HCT116 (cell line): ENCODE measurements around the gene ZNF648. TPM values are rescaled to one million over a fixed set of nuclear protein-coding genes. Genes with fewer than 3 reads are reported as not detected.

Experiments
- ATAC-seq: fragments of 200-7000 bp; cut with Tn5 transposase; 2 replicates; pipeline ENCODE4 v1.9.1; 2020; ENCODE audit warnings: mild to moderate bottlenecking, moderate library complexity
- BruUV-seq: library from RNA; stranded (reverse); fragments of 400-500 nt; replicated peaks from 2 replicates; lab custom pipeline; 2021; lab: Mats Ljungman, UMichigan
- CTCF ChIA-PET: fragments of 300-600 bp; sonication (Branson Sonifier 250); formaldehyde crosslinking; loops from one replicate; lab custom pipeline; 2021; ENCODE audit warnings: antibody characterized with exemption; lab: Charles Lee
- POLR2A ChIA-PET: fragments of 300-600, 350-600 bp; sonication (Branson Sonifier 250); formaldehyde crosslinking; loops from one replicate; lab custom pipeline; 2021; ENCODE audit warnings: antibody characterized with exemption; lab: Charles Lee
- RAD21 ChIA-PET, 2 experiments: fragments of 300-600 bp; sonication (Branson Sonifier 250); formaldehyde crosslinking; loops; one replicate each; lab custom pipeline; 2023; ENCODE audit warnings: low total read pairs in 2 of 2; ENCODE audit not compliant: uncharacterized antibody in 2 of 2, unreplicated experiment in 2 of 2, low non-redundant PET in 1 of 2; lab: Charles Lee
- DNase-seq: peaks from one replicate; pipeline ENCODE4 v3.0.0-alpha.2; 2010; ENCODE audit warnings: low read depth, low spot score
- H2AFZ ChIP-seq: fragments of 200-600 bp; shearing (Covaris generic), sonication (generic); 2 replicates; pipeline ENCODE4 v1.6.1; 2017; ENCODE audit warnings: low read depth, mixed run types, mixed read lengths, antibody characterized with exemption, low read length; ENCODE audit not compliant: poor library complexity, severe bottlenecking
- H3K27ac ChIP-seq: 2 replicates; pipeline ENCODE4 v1.5.1; 2012; ENCODE audit warnings: low read depth, low read length
- H3K27me3 ChIP-seq: fragments of 200-600 bp; sonication (generic); 2 replicates; pipeline ENCODE4 v1.6.1; 2016; ENCODE audit warnings: mixed run types, low read length, mixed read lengths; ENCODE audit not compliant: insufficient read depth
- H3K36me3 ChIP-seq, 2 experiments: fragments of 200-500 bp in 1 of 2; fragments of 200-600 bp in 1 of 2; sonication (Bioruptor generic) in 1 of 2; sonication (generic) in 1 of 2; 2 replicates each; pipeline versions ENCODE4 v1.5.1 to v1.6.1; 2014 to 2016; ENCODE audit warnings: low read length in 2 of 2, inconsistent platforms in 1 of 2, mixed read lengths in 1 of 2, mixed run types in 1 of 2; ENCODE audit not compliant: insufficient read depth in 2 of 2, control insufficient read depth in 1 of 2
- H3K4me1 ChIP-seq, 2 experiments: fragments of 200-600 bp in 1 of 2; sonication (generic) in 1 of 2; 2 replicates each; pipeline versions ENCODE4 v1.5.1 to v1.6.1; 2012 to 2017; ENCODE audit warnings: low read length in 2 of 2, inconsistent platforms in 1 of 2, mild to moderate bottlenecking in 1 of 2, mixed read lengths in 1 of 2, mixed run types in 1 of 2, moderate library complexity in 1 of 2; ENCODE audit not compliant: insufficient read depth in 2 of 2, control insufficient read depth in 1 of 2
- H3K4me2 ChIP-seq: fragments of 200-600 bp; sonication (generic); 2 replicates; pipeline ENCODE4 v1.6.1; 2017; ENCODE audit warnings: mixed run types, low read length, mixed read lengths
- H3K4me3 ChIP-seq, 2 experiments: fragments of 200-600 bp in 1 of 2; sonication (generic) in 1 of 2; replicated peaks in 1 of 2; 2 replicates each; pipeline ENCODE4 v1.5.1; 2011 to 2016; ENCODE audit warnings: low read length in 2 of 2, control low read depth in 1 of 2, low read depth in 1 of 2, mild to moderate bottlenecking in 1 of 2, mixed read lengths in 1 of 2, mixed run types in 1 of 2
- H3K79me2 ChIP-seq: fragments of 200-600 bp; sonication (generic); 2 replicates; pipeline ENCODE4 v1.6.1; 2017; ENCODE audit warnings: mild to moderate bottlenecking, mixed run types, low read length, moderate library complexity, mixed read lengths; ENCODE audit not compliant: insufficient read depth
- H3K9ac ChIP-seq: fragments of 200-600 bp; sonication (generic); 2 replicates; pipeline ENCODE4 v1.6.1; 2016; ENCODE audit warnings: low read length, mixed read lengths
- H3K9me2 ChIP-seq: fragments of 200-600 bp; sonication (generic), shearing (Covaris generic); 2 replicates; pipeline ENCODE4 v1.6.1; 2017; ENCODE audit warnings: mixed run types, mild to moderate bottlenecking, moderate library complexity; ENCODE audit not compliant: insufficient read depth
- H3K9me3 ChIP-seq, 2 experiments: fragments of 200-500 bp in 1 of 2; fragments of 200-600 bp in 1 of 2; sonication (Bioruptor generic) in 1 of 2; sonication (generic) in 1 of 2; 2 replicates each; pipeline ENCODE4 v1.6.1; 2014 to 2017; ENCODE audit warnings: low read length in 2 of 2, mixed read lengths in 2 of 2, inconsistent platforms in 1 of 2, low read depth in 1 of 2, mild to moderate bottlenecking in 1 of 2, mixed run types in 1 of 2, moderate library complexity in 1 of 2; ENCODE audit not compliant: control insufficient read depth in 1 of 2, insufficient read depth in 1 of 2
- H4K20me1 ChIP-seq: fragments of 200-600 bp; sonication (generic), shearing (Covaris generic); 2 replicates; pipeline ENCODE4 v1.6.1; 2017; ENCODE audit warnings: mixed run types, mild to moderate bottlenecking, moderate library complexity; ENCODE audit not compliant: insufficient read depth
- CBX3 ChIP-seq: IDR thresholded peaks from 2 replicates; pipeline ENCODE4 v1.6.1; 2012; ENCODE audit warnings: low read depth
- EGR1 ChIP-seq: IDR thresholded peaks from 2 replicates; pipeline ENCODE4 v1.6.1; 2012; ENCODE audit warnings: low read depth
- ELF1 ChIP-seq: IDR thresholded peaks from 2 replicates; pipeline ENCODE4 v1.6.1; 2012; ENCODE audit warnings: low read depth, borderline replicate concordance
- EZH2 ChIP-seq: fragments of 200-600 bp; sonication (generic); IDR thresholded peaks from 2 replicates; pipeline ENCODE4 v1.6.1; 2017; ENCODE audit warnings: antibody characterized with exemption, mixed run types
- EZH2phosphoT487 ChIP-seq: fragments of 200-600 bp; IDR thresholded peaks from 2 replicates; pipeline ENCODE4 v1.6.1; 2018; ENCODE audit warnings: antibody characterized with exemption, borderline replicate concordance
- FOSL1 ChIP-seq: IDR thresholded peaks from 2 replicates; pipeline ENCODE4 v1.6.1; 2012; ENCODE audit warnings: low read depth
- JUND ChIP-seq: IDR thresholded peaks from 2 replicates; pipeline ENCODE4 v1.6.1; 2012
- POLR2A ChIP-seq: IDR thresholded peaks from 2 replicates; pipeline ENCODE4 v1.7.0; 2011; ENCODE audit warnings: borderline replicate concordance; ENCODE audit not compliant: insufficient read depth, insufficient read length; ENCODE audit errors: extremely low read depth
- POLR2AphosphoS5 ChIP-seq: IDR thresholded peaks from 2 replicates; pipeline ENCODE4 v1.6.1; 2011; ENCODE audit warnings: mild to moderate bottlenecking, low read depth, low read length, moderate library complexity
- RAD21 ChIP-seq: IDR thresholded peaks from 2 replicates; pipeline ENCODE4 v1.6.1; 2012; ENCODE audit warnings: low read depth, mild to moderate bottlenecking
- SIN3A ChIP-seq: IDR thresholded peaks from 2 replicates; pipeline ENCODE4 v1.6.1; 2012; ENCODE audit warnings: low read depth
- SP1 ChIP-seq: IDR thresholded peaks from 2 replicates; pipeline ENCODE4 v1.6.1; 2012; ENCODE audit warnings: low read depth
- SRF ChIP-seq: IDR thresholded peaks from 2 replicates; pipeline ENCODE4 v1.6.1; 2012; ENCODE audit warnings: low read depth
- YY1 ChIP-seq: IDR thresholded peaks from 2 replicates; pipeline ENCODE4 v1.6.1; 2011; ENCODE audit warnings: low read length, low read depth, moderate library complexity, mild to moderate bottlenecking; ENCODE audit not compliant: insufficient replicate concordance; ENCODE audit errors: extremely low read depth
- ZNF274 ChIP-seq: fragments of 200-500 bp; sonication (Bioruptor generic); IDR thresholded peaks from 2 replicates; pipeline ENCODE4 v1.6.1; 2014; ENCODE audit warnings: mild to moderate bottlenecking, low read depth, low read length, inconsistent platforms
- intact Hi-C: fragments of 100-400 bp; cut with micrococcal nuclease; formaldehyde crosslinking; loops from 2 replicates; pipeline ENCODE4 v1.10.0; 2022
- total RNA-seq: library from RNA; stranded (reverse); gene quantifications from one replicate; pipeline ENCODE4 v1.2.1, GENCODE V29; 2021; ENCODE audit not compliant: unreplicated experiment
- TF ChIP-seq, protein P1 (sequence below): IDR thresholded peaks from 2 replicates; pipeline ENCODE4 v1.6.1; 2012
- TF ChIP-seq, protein P2 (sequence below): IDR thresholded peaks from 2 replicates; pipeline ENCODE4 v1.6.1; 2012; ENCODE audit warnings: low read depth
- TF ChIP-seq, protein P3 (sequence below): IDR thresholded peaks from 2 replicates; pipeline ENCODE4 v1.6.1; 2011; ENCODE audit warnings: mild to moderate bottlenecking, low read length, moderate library complexity; ENCODE audit not compliant: insufficient replicate concordance; ENCODE audit errors: extremely low read depth
- TF ChIP-seq, protein P4 (sequence below), 3 experiments: fragments of 200-600 bp in 1 of 3; sonication (generic) in 1 of 3; IDR thresholded peaks in 2 of 3; conservative IDR thresholded peaks in 1 of 3; 2 replicates each; pipeline ENCODE4 v1.5.1; 2012 to 2017; ENCODE audit warnings: low read depth in 2 of 3, low read length in 2 of 3, antibody characterized with exemption in 1 of 3, borderline replicate concordance in 1 of 3, control low read depth in 1 of 3, mild to moderate bottlenecking in 1 of 3, mixed read lengths in 1 of 3, mixed run types in 1 of 3, moderate library complexity in 1 of 3; ENCODE audit not compliant: insufficient read depth in 1 of 3

The ZNF648 gene
- total RNA-seq, 1 experiment from 2014 or later = 0.57 TPM

DNA sequence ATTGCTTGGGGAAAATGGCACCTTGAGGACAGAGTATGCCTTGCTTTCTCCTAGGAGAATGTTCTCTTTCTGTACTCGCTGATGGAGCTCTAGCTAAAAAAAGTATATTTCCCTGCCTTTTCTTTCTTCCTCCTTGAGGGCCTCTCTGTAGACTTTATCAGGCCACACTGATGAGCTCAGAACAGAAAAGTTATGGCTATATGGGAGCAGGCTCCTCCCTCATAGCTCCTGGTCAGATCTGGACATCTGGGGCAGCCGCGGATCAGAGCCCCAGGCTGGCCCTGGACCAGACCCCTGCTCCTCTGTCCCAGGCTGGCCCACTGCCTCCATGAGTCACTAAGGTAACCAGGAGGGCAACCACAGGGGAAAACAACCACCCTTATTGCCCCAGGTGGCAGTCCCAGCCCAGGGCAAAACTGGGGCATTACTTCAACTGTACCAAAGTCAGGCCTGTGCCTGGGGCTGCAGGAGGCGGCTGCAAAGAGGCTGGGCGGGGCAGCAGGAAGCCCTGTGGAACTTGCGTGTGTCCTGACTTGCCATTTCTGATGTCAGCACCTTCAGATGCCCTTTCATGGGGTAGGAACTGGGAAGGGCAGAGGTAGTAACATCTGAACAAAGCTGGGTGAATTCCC, 26.3 kb upstream of the ZNF648 start:
- Histone ChIP-seq H3K27me3 (no peaks in the 10 kb centered on the region), H3K4me1 (peaks cover 0 to 6% of the 10 kb centered on the region in 2 experiments; a peak in 1 of 4 replicates), H3K36me3 (no peaks in the 10 kb centered on the region), H3K4me2 (no peak overlapping the region), H3K4me3 (no peak overlapping the region), H4K20me1 (no peaks in the 10 kb centered on the region), H3K27ac (no peak overlapping the region), H3K9me3 (no peaks in the 10 kb centered on the region), H3K79me2 (no peaks in the 10 kb centered on the region), H3K9me2 (no peaks in the 10 kb centered on the region), H3K9ac (no peak overlapping the region), H2AFZ (no peak overlapping the region)
- TF ChIP-seq YY1 = no peak
- TF ChIP-seq EZH2phosphoT487 = no peak
- TF ChIP-seq SP1 = no peak
- no peak for TF ChIP-seq EGR1
- no peak for TF ChIP-seq FOSL1
- TF ChIP-seq, protein P1, sequence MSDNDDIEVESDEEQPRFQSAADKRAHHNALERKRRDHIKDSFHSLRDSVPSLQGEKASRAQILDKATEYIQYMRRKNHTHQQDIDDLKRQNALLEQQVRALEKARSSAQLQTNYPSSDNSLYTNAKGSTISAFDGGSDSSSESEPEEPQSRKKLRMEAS = no peak
- TF ChIP-seq ZNF274 = no peak
- no peak for TF ChIP-seq RAD21
- TF ChIP-seq CBX3 = no peak
- no peak for TF ChIP-seq JUND
- TF ChIP-seq EZH2 = no peak
- TF ChIP-seq SRF = no peak
- TF ChIP-seq, protein P2, sequence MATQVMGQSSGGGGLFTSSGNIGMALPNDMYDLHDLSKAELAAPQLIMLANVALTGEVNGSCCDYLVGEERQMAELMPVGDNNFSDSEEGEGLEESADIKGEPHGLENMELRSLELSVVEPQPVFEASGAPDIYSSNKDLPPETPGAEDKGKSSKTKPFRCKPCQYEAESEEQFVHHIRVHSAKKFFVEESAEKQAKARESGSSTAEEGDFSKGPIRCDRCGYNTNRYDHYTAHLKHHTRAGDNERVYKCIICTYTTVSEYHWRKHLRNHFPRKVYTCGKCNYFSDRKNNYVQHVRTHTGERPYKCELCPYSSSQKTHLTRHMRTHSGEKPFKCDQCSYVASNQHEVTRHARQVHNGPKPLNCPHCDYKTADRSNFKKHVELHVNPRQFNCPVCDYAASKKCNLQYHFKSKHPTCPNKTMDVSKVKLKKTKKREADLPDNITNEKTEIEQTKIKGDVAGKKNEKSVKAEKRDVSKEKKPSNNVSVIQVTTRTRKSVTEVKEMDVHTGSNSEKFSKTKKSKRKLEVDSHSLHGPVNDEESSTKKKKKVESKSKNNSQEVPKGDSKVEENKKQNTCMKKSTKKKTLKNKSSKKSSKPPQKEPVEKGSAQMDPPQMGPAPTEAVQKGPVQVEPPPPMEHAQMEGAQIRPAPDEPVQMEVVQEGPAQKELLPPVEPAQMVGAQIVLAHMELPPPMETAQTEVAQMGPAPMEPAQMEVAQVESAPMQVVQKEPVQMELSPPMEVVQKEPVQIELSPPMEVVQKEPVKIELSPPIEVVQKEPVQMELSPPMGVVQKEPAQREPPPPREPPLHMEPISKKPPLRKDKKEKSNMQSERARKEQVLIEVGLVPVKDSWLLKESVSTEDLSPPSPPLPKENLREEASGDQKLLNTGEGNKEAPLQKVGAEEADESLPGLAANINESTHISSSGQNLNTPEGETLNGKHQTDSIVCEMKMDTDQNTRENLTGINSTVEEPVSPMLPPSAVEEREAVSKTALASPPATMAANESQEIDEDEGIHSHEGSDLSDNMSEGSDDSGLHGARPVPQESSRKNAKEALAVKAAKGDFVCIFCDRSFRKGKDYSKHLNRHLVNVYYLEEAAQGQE = no peak
- no peak for TF ChIP-seq POLR2A
- TF ChIP-seq, protein P3, sequence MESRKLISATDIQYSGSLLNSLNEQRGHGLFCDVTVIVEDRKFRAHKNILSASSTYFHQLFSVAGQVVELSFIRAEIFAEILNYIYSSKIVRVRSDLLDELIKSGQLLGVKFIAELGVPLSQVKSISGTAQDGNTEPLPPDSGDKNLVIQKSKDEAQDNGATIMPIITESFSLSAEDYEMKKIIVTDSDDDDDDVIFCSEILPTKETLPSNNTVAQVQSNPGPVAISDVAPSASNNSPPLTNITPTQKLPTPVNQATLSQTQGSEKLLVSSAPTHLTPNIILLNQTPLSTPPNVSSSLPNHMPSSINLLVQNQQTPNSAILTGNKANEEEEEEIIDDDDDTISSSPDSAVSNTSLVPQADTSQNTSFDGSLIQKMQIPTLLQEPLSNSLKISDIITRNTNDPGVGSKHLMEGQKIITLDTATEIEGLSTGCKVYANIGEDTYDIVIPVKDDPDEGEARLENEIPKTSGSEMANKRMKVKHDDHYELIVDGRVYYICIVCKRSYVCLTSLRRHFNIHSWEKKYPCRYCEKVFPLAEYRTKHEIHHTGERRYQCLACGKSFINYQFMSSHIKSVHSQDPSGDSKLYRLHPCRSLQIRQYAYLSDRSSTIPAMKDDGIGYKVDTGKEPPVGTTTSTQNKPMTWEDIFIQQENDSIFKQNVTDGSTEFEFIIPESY = no peak
- TF ChIP-seq, protein P4, sequence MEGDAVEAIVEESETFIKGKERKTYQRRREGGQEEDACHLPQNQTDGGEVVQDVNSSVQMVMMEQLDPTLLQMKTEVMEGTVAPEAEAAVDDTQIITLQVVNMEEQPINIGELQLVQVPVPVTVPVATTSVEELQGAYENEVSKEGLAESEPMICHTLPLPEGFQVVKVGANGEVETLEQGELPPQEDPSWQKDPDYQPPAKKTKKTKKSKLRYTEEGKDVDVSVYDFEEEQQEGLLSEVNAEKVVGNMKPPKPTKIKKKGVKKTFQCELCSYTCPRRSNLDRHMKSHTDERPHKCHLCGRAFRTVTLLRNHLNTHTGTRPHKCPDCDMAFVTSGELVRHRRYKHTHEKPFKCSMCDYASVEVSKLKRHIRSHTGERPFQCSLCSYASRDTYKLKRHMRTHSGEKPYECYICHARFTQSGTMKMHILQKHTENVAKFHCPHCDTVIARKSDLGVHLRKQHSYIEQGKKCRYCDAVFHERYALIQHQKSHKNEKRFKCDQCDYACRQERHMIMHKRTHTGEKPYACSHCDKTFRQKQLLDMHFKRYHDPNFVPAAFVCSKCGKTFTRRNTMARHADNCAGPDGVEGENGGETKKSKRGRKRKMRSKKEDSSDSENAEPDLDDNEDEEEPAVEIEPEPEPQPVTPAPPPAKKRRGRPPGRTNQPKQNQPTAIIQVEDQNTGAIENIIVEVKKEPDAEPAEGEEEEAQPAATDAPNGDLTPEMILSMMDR (IDR thresholded peaks at IDR 0.05 in 2 of 3, conservative IDR thresholded peaks at IDR 0.05 in 1 of 3; ENCODE audit: borderline replicate concordance in 1 of 3, insufficient read depth in 1 of 3, low read depth in 2 of 3, low read length in 2 of 3) = no peak
- TF ChIP-seq SIN3A = no peak
- no peak for TF ChIP-seq ELF1
- no peak for TF ChIP-seq POLR2AphosphoS5
- ATAC-seq (no peak), DNase-seq (no peak)
- ChIA-PET CTCF (interaction anchor here (0.9 to 1.3 kb wide), 2 partner anchors 56 to 309 kb away, joined by 3 to 5 read pairs; no protein-coding TSS in a partner anchor), RAD21 (no interaction called here), POLR2A (interaction anchor here (1.3 kb wide), 1 partner anchor 304 kb away, joined by 4 read pairs; the partner anchor contains the start of gene GLUL)
- BruUV-seq = no TSS peak
- intact Hi-C loops = no loop called here
